Esophagus muscularis mucosa (tissue), 4 donors: ENCODE results near the gene HAS3. TPM values are rescaled to one million over a fixed set of nuclear protein-coding genes. Genes with fewer than 3 reads are reported as not detected.
"Not testable (repeated sequence)": the region's sequence is repeated elsewhere in the genome, so short reads cannot be mapped to it uniquely, and the experiment has no call there.

Source experiments
- DNase-seq: peaks from one replicate; pipeline ENCODE4 v3.0.0-alpha.2; 2017; ENCODE audit errors: extremely low spot score
- H3K27ac ChIP-seq, 4 donors: fragments of 200-600 bp; sonication (generic); replicated peaks in 1 of 4; 1 replicate in 3 of 4; 2 replicates in 1 of 4; pipeline ENCODE4 v1.5.1; 2016 to 2019; ENCODE audit warnings: mild to moderate bottlenecking in 1 of 4
- H3K27me3 ChIP-seq, 4 donors: fragments of 200-600 bp; sonication (generic); one replicate each; pipeline versions ENCODE4 v1.5.1 to v1.6.0; 2016 to 2019
- H3K36me3 ChIP-seq, 4 donors: fragments of 200-600 bp; sonication (generic); one replicate each; pipeline ENCODE4 v1.5.1; 2016 to 2019
- H3K4me1 ChIP-seq, 4 donors: fragments of 200-600 bp; sonication (generic); one replicate each; pipeline ENCODE4 v1.5.1; 2016 to 2019
- H3K4me3 ChIP-seq, 4 donors: fragments of 200-600 bp; sonication (generic); 1 replicate in 2 of 4; 2 replicates in 2 of 4; pipeline ENCODE4 v1.5.1; 2016 to 2019; ENCODE audit warnings: mild to moderate bottlenecking in 4 of 4, moderate library complexity in 1 of 4
- H3K9me3 ChIP-seq, 4 donors: fragments of 200-600 bp; sonication (generic); 1 replicate in 3 of 4; 2 replicates in 1 of 4; pipeline ENCODE4 v1.5.1; 2016 to 2019
- CTCF ChIP-seq, 3 experiments: fragments of 200-600 bp in 2 of 3; fragments of 450-650 bp in 1 of 3; sonication (generic) in 2 of 3; IDR thresholded peaks; one replicate each; pipeline ENCODE4 v1.5.1; 2017 to 2019; ENCODE audit warnings: antibody characterized with exemption in 3 of 3, mild to moderate bottlenecking in 2 of 3, moderate library complexity in 1 of 3
- EP300 ChIP-seq: sonication (generic); formaldehyde crosslinking; IDR thresholded peaks from one replicate; pipeline ENCODE4 v1.6.1; 2017; ENCODE audit warnings: antibody characterized with exemption
- POLR2A ChIP-seq: fragments of 450-650 bp; IDR thresholded peaks from one replicate; pipeline ENCODE4 v1.6.1; 2017; ENCODE audit warnings: antibody characterized with exemption, moderate library complexity, mild to moderate bottlenecking, low read depth
- POLR2AphosphoS5 ChIP-seq, 2 donors: sonication (generic); formaldehyde crosslinking; IDR thresholded peaks; one replicate each; pipeline ENCODE4 v1.6.1; 2017; ENCODE audit warnings: antibody characterized with exemption in 2 of 2
- WGBS: methylation state at CpG from one replicate; pipeline ENCODE4 v1.1.5; 2018; 5-methylcytosine and 5-hydroxymethylcytosine counted together
- intact Hi-C: fragments of 100-400 bp; cut with DNase I; formaldehyde crosslinking; loops from one replicate; pipeline ENCODE4 v1.15.1; 2023
- total RNA-seq, 4 donors: library from RNA; depleted of rRNA; stranded (reverse); fragments of >200 nt; gene quantifications; one replicate each; pipeline versions ENCODE4 v1.1.0 to v1.2.1, GENCODE V29; 2016

Gene HAS3
- total RNA-seq, result 1 to 10 TPM in 1 of 4 donors, under 1 TPM in 3; 0.13 to 1.3 (median 0.49) TPM

DNA sequence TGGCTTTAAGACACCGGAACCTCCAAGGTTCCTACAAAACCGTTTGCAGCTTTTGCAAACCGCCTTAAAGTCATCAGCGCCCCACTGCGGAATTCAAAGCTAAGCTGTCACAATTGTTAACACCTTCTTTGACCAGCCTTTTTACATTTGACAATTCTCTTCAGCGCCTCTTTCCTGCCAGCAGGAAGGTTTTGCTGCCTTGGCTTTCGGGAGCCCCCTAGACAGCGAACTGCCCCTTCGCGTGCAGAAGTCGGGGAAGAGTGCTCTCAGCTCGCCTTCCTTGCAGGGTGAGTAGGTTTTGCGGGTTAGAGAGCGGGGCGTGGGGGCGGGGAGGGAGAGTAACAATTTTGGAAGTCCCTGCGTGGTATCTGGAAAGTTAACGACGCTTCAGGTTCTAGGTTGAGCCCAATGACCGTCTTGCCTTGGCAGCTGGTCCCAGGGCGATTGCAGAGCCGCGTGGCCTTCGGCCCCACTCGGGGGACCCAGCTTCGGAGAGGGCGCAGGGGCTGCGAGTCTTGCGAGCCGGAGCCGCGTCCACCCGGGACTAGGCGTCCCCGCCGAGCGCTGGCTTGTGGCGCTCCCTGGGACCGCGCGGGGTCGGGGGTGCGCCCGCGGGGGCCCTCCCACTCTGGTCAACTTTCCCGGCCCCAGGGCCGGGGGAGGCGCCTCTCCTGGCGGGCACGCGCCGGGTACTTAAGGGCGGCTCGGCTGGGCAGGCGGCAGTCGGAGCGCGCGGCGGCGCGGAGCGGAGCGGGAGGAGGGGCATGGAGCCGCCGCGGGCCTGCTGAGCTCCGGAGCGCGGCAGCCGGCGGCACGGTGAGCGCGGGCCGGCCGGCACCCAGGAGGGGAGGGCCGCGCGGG, at the start of gene HAS3:
Gene HAS3 (plus strand): TSS at position 153 of the 861 bp plus-strand sequence. CDS start 3,743 bp downstream, outside the sequence.
- Histone ChIP-seq H3K27ac (peak within 1 kb of the TSS in 1 of 4 donors; percentile 26), H3K4me1 (peaks cover 32 to 35% (median 34%) of the 10 kb centered on the region in 4 donors), H3K4me3 (peak within 1 kb of the TSS; percentile 61 to 74 (median 66)), H3K9me3 (no peaks in the 10 kb centered on the region), H3K27me3 (peaks cover 0 to 35% (median 0%) of the 10 kb centered on the region in 4 donors), H3K36me3 (peaks cover 0 to 19% (median 12%) of the 10 kb centered on the region in 4 donors)
- under 1% methylated on average over 15 of the region's 80 CpGs for WGBS
- intact Hi-C loops, result no loop called here
- DNase-seq, result no peak
- TF ChIP-seq CTCF (IDR thresholded peaks at IDR 0.05), result peak in 1 of 3 experiments; percentile 10
- no peak for TF ChIP-seq POLR2A
- TF ChIP-seq POLR2AphosphoS5 (IDR thresholded peaks at IDR 0.05), result peak; percentile 15 to 37

- WGBS, result 83% methylated on average over 1 of the region's 1 CpG
- Histone ChIP-seq H3K9me3 (no peaks in the 10 kb centered on the region), H3K27me3 (no peaks in the 10 kb centered on the region), H3K4me1 (peaks cover 0 to 14% (median 12%) of the 10 kb centered on the region in 4 donors), H3K4me3 (no peak overlapping the region), H3K36me3 (no peaks in the 10 kb centered on the region), H3K27ac (no peak overlapping the region)
- no peak for TF ChIP-seq POLR2AphosphoS5 (IDR thresholded peaks at IDR 0.05)
- no peak for TF ChIP-seq POLR2A
- no peak for TF ChIP-seq CTCF (IDR thresholded peaks at IDR 0.05)
- no peak for TF ChIP-seq EP300
- DNase-seq, result no peak
- intact Hi-C loops, result no loop called here
Measured at GRCh38 chr16:69055980-69056379, 49.5 kb upstream of the HAS3 start.

- peaks cover 0 to 14% (median 12%) of the 10 kb centered on the region in 4 donors for H3K4me1 ChIP-seq
- intact Hi-C loops, result no loop called here
- H3K27me3 ChIP-seq, result no peaks in the 10 kb centered on the region
- WGBS, result 81% methylated on average over 3 of the region's 3 CpGs
- no peak overlapping the region for H3K27ac ChIP-seq
- no peak for DNase-seq
- H3K9me3 ChIP-seq, result no peaks in the 10 kb centered on the region
- no peaks in the 10 kb centered on the region for H3K36me3 ChIP-seq
- no peak for TF ChIP-seq POLR2A
- H3K4me3 ChIP-seq, result no peak overlapping the region
Measured at GRCh38 chr16:69056421-69056820, 49.0 kb upstream of the HAS3 start.

DNA sequence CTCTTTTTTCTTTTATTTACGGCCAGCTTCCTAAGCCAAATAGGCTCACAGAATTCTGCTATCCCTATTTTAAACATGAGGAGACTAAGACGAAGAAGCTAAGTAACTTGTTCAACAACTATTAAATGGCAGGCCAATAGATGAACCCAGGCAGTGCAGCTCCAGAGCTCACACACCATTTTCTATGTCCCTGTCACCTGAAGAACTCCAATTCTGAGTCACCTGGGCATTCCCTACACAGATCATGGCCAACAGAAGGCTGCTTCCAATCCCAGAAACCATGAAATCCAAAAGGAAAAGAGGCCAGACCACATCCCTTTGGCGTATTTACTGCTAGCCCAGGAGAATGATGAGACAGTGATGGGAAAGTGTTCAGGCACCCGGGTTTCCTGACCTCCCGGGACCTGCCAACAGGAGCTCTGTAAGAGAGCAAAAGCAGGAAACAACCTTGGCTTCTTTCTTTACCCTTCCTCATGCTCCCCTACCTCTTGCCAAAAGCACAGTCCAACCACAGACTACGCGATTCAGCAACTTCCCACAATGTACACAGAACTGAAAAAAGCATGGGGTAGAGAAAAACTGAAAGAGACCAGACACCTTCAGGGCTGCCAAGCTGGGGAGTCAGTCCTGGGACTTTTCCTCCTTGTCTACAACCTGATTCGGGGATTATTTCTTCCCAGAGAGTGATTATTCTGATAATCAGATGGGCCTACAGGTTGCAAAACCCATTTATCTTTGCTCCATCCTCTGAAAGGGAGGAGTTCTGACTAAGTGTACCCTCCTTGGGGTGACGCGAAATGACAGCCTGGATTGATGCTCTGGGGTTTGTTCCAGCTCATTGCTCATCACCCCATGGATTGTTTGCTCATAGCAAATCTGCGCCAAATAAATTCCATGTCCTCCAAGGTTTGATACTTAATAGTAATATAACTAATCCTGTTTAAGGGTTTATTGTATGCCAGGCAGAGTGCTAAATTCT, 47.8 kb upstream of the HAS3 start:
- DNase-seq, result no peak
- peak overlapping the region in 3 of 4 donors; percentile 34 to 63 (median 61) for H3K27ac ChIP-seq
- no peaks in the 10 kb centered on the region for H3K27me3 ChIP-seq
- 51% methylated on average over 11 of the region's 11 CpGs for WGBS
- H3K9me3 ChIP-seq, result no peaks in the 10 kb centered on the region
- H3K36me3 ChIP-seq, result peaks cover 0 to 6% (median 0%) of the 10 kb centered on the region in 4 donors
- intact Hi-C loops, result no loop called here
- TF ChIP-seq CTCF (IDR thresholded peaks at IDR 0.05) (no peak), EP300 (no peak), POLR2AphosphoS5 (IDR thresholded peaks at IDR 0.05) (peak in 1 of 2 donors; percentile 35), POLR2A (no peak)
- H3K4me1 ChIP-seq, result peaks cover 0 to 14% (median 12%) of the 10 kb centered on the region in 4 donors
- no peak overlapping the region for H3K4me3 ChIP-seq

DNA sequence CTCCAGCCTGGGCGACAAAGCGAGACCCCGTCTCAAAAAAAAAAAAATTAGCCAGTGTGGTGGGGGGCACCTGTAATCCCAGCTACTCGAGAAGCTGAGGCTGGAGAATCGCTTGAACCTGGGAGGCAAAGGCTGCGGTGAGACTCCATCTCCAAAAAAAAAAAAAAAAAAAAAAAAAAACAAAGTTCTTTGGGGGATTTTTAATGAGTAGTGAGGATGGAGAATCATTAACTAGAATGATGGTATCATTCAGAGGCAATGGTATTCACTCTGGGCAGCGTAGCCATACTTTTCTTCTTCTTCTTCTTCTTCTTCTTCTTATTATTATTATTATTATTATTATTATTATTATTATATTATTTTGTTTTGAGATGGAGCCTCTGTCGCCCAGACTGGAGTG, 42.0 kb upstream of the HAS3 start:
- 98% methylated on average over 8 of the region's 8 CpGs for WGBS
- intact Hi-C loops, H3K4me1 ChIP-seq, DNase-seq, H3K27me3 ChIP-seq, H3K9me3 ChIP-seq, H3K4me3 ChIP-seq, H3K27ac ChIP-seq, H3K36me3 ChIP-seq: not testable (repeated sequence)
